Pancreas (tissue), 10 donors: ENCODE measurements around the gene MAML3. TPM values are rescaled to one million over a fixed set of nuclear protein-coding genes. Genes with fewer than 3 reads are reported as not detected.

ENCODE experiments used
- ATAC-seq, 4 donors: fragments of 200-7000 bp; cut with Tn5 transposase; one replicate each; pipeline versions ENCODE4 v1.8.0 to v1.9.1; 2020; ENCODE audit warnings: mild to moderate bottlenecking in 4 of 4, moderate library complexity in 4 of 4
- DNase-seq, 6 donors: peaks; one replicate each; pipeline ENCODE4 v3.0.0-alpha.2; 2020
- FAIRE-seq: peaks from 2 replicates; lab custom pipeline; 2012; peaks lifted over from hg19 to GRCh38; lab: Jason Lieb, UNC
- H3K27ac ChIP-seq, 4 donors: fragments of 200-600 bp; sonication (generic); 1 replicate in 3 of 4; 2 replicates in 1 of 4; pipeline versions ENCODE4 v1.5.0 to v1.8.0; 2020
- H3K27me3 ChIP-seq, 4 donors: fragments of 200-600 bp; one replicate each; pipeline ENCODE4 v1.8.0; 2021
- H3K36me3 ChIP-seq, 3 donors: fragments of 200-600 bp; sonication (generic) in 1 of 3; one replicate each; pipeline versions ENCODE4 v1.5.0 to v1.8.0; 2020 to 2021
- H3K4me1 ChIP-seq, 3 donors: fragments of 200-600 bp; one replicate each; pipeline ENCODE4 v1.8.0; 2021
- H3K4me3 ChIP-seq, 4 donors: fragments of 200-600 bp; sonication (generic) in 2 of 4; one replicate each; pipeline versions ENCODE4 v1.5.0 to v1.8.0; 2020 to 2021
- H3K9me3 ChIP-seq, 4 donors: fragments of 200-600 bp; one replicate each; pipeline ENCODE4 v1.8.0; 2021
- WGBS, 2 donors: extraction: QIAGEN DNeasy Blood & Tissue Kit; methylation state at CpG; one replicate each; pipeline ENCODE4 v1.1.7; 2013; 5-methylcytosine and 5-hydroxymethylcytosine counted together
- intact Hi-C, 3 donors: fragments of 100-400 bp; cut with DNase I; formaldehyde crosslinking; loops; one replicate each; pipeline versions ENCODE4 v1.11.1 to v1.14.2; 2022
- polyA plus RNA-seq, 2 donors: library from polyadenylated mRNA; stranded (reverse); fragments of 200-250 nt; gene quantifications; one replicate each; pipeline ENCODE4 v1.2.3, GENCODE V29; 2013
- total RNA-seq, 6 donors: library from RNA; stranded (reverse); fragmentation: NEBNext Ultra II Directional in 4 of 6; extraction: Animal tissue kit (Norgen Biotek cat#: 25700) in 4 of 6; gene quantifications; one replicate each; pipeline versions ENCODE4 v1.2.1 to v1.2.4, GENCODE V29; 2021 to 2023
- TF ChIP-seq, protein P1 (sequence below), 4 donors: fragments of 200-600 bp; sonication (generic) in 3 of 4; IDR thresholded peaks; one replicate each; pipeline versions ENCODE4 v1.5.0 to v1.8.0; 2021; ENCODE audit warnings: antibody characterized with exemption in 4 of 4
- donor health status: healthy with polysubstance abuse.
- donor health status: DM: no; HTN: no; CAD: no; lungs with moderate emphysema.
- donor health status: DM: no; HTN: no; CAD: no.
- donor health status: control.
- donor health status: control.
- donor health status: Bipolar disorder and iron deficiency.
- donor health status: DM: yes; HTN: yes; CAD: no.
- donor health status: DM: no; HTN: no; CAD: no.
- donor health status: DM: no; HTN: no; CAD: no.
- donor health status: DM: yes; HTN: yes; CAD: no.

MAML3 gene
- total and polyA plus RNA-seq, 8 donors, result 3.8 to 8.9 (median 5.9) TPM

DNA sequence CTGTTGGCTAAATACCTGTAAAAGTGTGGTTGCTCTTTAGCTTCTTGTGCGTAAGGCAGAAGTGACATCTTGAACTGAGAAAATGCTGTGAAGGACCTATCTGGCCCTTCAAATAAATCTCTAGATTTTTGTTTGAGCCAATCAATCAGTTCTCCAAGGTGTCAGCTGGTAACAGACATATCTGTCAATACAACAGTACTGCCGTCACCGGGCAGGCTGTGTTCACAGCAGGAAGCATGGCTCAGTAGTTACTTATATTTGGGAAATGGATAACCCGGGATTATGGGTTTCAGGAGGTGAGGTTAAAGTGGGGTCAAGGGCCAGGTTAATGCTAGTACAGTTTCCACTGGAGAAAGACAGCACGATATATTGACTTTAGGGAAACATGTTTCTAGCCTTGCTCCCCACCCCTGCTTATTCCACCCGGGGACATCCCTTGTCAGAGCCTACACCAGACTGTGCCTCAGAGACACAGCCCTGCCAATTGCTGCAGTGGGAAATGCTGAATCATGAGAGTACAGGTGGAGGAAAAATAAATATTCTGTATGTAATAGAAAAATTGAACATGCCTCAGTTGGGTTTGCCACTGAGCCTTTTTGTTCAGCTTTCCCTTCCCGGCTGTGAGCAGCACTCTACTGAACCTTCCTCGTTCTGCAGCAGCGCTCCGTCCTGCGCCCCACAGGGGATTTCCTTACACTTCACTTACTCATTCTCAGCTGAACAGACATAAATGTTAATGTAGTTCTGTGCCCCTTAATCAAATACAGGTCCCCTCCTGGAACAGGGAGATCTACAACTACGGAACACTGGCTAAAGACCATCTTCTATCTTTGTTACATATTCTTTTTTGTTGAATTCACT lies 367.3 kb downstream of the MAML3 start:
- ATAC-seq, result peak in 3 of 4 donors; percentile 44 to 70 (median 64)
- no peaks in the 10 kb centered on the region for H3K36me3 ChIP-seq
- H3K4me1 ChIP-seq, result peaks cover 0 to 5% (median 0%) of the 10 kb centered on the region in 3 donors
- no peaks in the 10 kb centered on the region for H3K27me3 ChIP-seq
- no peak for FAIRE-seq
- DNase-seq, result no peak
- TF ChIP-seq, protein P1, sequence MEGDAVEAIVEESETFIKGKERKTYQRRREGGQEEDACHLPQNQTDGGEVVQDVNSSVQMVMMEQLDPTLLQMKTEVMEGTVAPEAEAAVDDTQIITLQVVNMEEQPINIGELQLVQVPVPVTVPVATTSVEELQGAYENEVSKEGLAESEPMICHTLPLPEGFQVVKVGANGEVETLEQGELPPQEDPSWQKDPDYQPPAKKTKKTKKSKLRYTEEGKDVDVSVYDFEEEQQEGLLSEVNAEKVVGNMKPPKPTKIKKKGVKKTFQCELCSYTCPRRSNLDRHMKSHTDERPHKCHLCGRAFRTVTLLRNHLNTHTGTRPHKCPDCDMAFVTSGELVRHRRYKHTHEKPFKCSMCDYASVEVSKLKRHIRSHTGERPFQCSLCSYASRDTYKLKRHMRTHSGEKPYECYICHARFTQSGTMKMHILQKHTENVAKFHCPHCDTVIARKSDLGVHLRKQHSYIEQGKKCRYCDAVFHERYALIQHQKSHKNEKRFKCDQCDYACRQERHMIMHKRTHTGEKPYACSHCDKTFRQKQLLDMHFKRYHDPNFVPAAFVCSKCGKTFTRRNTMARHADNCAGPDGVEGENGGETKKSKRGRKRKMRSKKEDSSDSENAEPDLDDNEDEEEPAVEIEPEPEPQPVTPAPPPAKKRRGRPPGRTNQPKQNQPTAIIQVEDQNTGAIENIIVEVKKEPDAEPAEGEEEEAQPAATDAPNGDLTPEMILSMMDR (IDR thresholded peaks at IDR 0.05), result no peak
- no peaks in the 10 kb centered on the region for H3K9me3 ChIP-seq
- no peak overlapping the region for H3K27ac ChIP-seq
- intact Hi-C loops, result no loop called here
- no peak overlapping the region for H3K4me3 ChIP-seq
- 77 to 80% methylated on average over 12 of the region's 12 CpGs for WGBS, 2 donors

GRCh38 chr4:139785356-139785755 lies 368.6 kb downstream of the MAML3 start:
- FAIRE-seq (no peak), ATAC-seq (no peak), DNase-seq (no peak)
- TF ChIP-seq, protein P1 (IDR thresholded peaks at IDR 0.05), result no peak
- no peaks in the 10 kb centered on the region for H3K27me3 ChIP-seq
- H3K36me3 ChIP-seq, result no peaks in the 10 kb centered on the region
- H3K27ac ChIP-seq, result no peak overlapping the region
- H3K4me3 ChIP-seq, result no peak overlapping the region
- WGBS, 2 donors, result 96 to 99% methylated on average over 4 of the region's 4 CpGs
- H3K9me3 ChIP-seq, result no peaks in the 10 kb centered on the region
- H3K4me1 ChIP-seq, result peaks cover 0 to 5% (median 0%) of the 10 kb centered on the region in 3 donors
- intact Hi-C loops, result no loop called here

GRCh38 chr4:139783741-139784484 lies 370.1 kb downstream of the MAML3 start:
- TF ChIP-seq, protein P1 (IDR thresholded peaks at IDR 0.05), result no peak
- Histone ChIP-seq H3K27me3 (no peaks in the 10 kb centered on the region), H3K4me3 (no peak overlapping the region), H3K36me3 (no peaks in the 10 kb centered on the region), H3K9me3 (no peaks in the 10 kb centered on the region), H3K27ac (no peak overlapping the region), H3K4me1 (peaks cover 0 to 5% (median 0%) of the 10 kb centered on the region in 3 donors)
- DNase-seq (no peak), FAIRE-seq (no peak), ATAC-seq (peak in 1 of 4 donors; percentile 8)
- intact Hi-C loops, result no loop called here
- 87 to 89% methylated on average over 20 of the region's 20 CpGs for WGBS, 2 donors

DNA sequence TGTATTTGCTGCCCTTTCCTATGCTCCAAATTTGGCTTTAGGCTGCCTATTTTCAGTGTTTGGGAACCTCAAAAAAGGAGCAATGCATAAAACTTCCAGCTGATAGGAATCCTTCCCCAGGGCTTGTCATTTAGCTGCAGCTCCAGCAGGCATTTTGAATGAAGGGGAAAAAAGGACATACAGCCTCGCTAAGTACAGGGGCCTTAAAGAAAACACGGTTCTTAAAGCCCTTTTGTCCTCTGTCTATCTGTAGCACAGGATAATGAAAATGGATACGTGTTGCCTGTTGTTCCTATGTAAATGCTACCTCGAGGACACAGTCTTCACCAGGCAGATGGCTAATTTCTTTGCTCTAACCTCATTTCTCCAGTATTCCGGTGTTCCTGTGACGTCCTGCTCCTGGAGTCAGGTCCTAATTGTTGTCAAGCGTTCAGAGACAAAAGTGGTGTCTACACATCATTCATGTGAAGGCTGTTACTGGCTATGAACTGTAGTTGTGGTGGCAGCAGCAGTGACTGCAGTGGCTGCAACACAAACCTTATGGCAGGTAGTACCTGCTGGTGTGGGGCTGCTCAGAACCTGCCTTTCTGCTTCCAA lies 371.0 kb downstream of the MAML3 start:
- no peaks in the 10 kb centered on the region for H3K36me3 ChIP-seq
- peaks cover 0 to 5% (median 0%) of the 10 kb centered on the region in 3 donors for H3K4me1 ChIP-seq
- no peak overlapping the region for H3K27ac ChIP-seq
- ATAC-seq (no peak), FAIRE-seq (no peak), DNase-seq (no peak)
- H3K4me3 ChIP-seq, result no peak overlapping the region
- no peaks in the 10 kb centered on the region for H3K27me3 ChIP-seq
- WGBS, 2 donors, result 82% methylated on average over 7 of the region's 7 CpGs
- intact Hi-C loops, result no loop called here
- TF ChIP-seq, protein P1 (IDR thresholded peaks at IDR 0.05), result no peak
- no peaks in the 10 kb centered on the region for H3K9me3 ChIP-seq
